Measurements from ENCODE around the gene RBP3. TPM values are rescaled to one million over a fixed set of nuclear protein-coding genes. Genes with fewer than 3 reads are reported as not detected.

The RBP3 gene
- not detected for total RNA-seq

DNA sequence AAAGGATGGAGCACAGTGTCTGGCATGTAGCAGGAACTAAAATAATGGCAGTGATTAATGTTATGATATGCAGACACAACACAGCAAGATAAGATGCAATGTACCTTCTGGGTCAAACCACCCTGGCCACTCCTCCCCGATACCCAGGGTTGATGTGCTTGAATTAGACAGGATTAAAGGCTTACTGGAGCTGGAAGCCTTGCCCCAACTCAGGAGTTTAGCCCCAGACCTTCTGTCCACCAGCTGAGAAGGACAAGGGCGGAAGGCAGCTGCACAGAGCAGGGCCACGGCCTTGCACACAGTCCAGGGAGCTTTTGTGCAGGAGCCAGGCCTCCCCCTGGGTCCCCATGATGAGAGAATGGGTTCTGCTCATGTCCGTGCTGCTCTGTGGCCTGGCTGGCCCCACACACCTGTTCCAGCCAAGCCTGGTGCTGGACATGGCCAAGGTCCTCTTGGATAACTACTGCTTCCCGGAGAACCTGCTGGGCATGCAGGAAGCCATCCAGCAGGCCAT lies at the start of gene RBP3:
Gene RBP3 (plus strand): TSS at position 226 of the 514 bp plus-strand sequence. CDS start 122 bp downstream, at position 348.
- TF ChIP-seq, protein P1, sequence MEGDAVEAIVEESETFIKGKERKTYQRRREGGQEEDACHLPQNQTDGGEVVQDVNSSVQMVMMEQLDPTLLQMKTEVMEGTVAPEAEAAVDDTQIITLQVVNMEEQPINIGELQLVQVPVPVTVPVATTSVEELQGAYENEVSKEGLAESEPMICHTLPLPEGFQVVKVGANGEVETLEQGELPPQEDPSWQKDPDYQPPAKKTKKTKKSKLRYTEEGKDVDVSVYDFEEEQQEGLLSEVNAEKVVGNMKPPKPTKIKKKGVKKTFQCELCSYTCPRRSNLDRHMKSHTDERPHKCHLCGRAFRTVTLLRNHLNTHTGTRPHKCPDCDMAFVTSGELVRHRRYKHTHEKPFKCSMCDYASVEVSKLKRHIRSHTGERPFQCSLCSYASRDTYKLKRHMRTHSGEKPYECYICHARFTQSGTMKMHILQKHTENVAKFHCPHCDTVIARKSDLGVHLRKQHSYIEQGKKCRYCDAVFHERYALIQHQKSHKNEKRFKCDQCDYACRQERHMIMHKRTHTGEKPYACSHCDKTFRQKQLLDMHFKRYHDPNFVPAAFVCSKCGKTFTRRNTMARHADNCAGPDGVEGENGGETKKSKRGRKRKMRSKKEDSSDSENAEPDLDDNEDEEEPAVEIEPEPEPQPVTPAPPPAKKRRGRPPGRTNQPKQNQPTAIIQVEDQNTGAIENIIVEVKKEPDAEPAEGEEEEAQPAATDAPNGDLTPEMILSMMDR (IDR thresholded peaks at IDR 0.05; ENCODE audit: low read depth): no peak

DNA sequence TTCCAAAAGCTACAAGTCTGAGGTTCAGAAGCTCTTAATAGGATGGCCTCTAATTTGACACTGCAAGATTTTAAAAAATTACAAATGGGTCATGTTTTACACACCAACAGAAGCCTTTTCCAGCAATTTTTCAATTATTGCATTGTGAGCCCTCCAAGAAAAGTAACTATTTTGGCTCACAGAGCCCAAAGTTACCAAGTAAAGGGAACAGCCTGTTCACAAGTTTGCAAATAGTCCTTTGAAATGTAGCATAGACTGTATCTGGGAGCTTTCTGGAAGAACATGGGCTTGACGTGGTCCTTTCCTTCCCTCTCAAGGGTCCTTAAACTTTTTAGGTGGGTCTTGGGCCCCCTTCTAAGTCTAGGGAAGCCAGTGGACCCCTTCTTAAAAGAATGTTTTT lies 49.4 kb upstream of the RBP3 start:
- TF ChIP-seq, protein P1 (IDR thresholded peaks at IDR 0.05; ENCODE audit: low read depth): no peak

DNA sequence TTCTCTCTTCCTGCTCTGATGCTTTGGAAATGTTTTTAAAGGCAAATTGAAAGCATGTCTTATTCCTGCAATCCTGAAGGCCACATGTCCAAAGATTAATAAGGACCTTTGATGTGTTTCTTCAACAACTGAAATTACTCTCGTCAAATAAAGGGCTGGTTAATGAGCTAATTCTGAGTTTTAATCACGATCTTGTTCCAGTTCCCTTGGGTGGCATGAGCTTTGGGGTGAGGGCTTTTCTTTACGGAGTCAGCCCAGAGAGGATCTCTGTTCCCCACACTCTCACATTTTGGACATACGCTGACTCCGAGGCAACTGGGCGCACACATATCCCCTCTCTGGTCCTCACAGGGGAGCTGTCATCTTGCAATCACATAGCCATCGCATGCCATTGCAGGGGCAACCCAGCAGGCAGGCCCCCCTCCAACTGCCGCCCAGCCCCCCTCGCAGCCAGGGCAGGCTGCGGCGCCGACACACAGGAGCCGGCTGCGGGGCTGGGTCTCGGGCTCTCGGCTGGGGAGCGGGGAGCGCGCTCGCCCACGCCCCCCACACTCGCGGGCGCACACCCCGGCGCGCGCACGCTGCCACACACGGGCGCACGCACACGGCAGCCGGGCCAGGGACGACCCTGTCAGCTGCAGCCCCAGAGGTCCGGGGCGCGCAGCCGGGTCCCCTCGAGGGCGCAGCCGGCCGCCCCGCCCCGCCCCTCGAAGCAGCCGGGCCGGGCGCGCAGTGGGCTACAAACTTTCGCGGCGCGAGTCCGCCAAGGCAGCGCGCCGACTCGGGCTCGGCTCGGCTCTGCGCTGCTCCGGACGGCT lies 48.3 kb upstream of the RBP3 start, which contains the start of gene GDF10:
Gene GDF10 (plus strand): TSS at position 587 of the 818 bp plus-strand sequence. CDS start 455 bp downstream, outside the sequence.
- TF ChIP-seq, protein P1 (IDR thresholded peaks at IDR 0.05; ENCODE audit: low read depth): no peak

DNA sequence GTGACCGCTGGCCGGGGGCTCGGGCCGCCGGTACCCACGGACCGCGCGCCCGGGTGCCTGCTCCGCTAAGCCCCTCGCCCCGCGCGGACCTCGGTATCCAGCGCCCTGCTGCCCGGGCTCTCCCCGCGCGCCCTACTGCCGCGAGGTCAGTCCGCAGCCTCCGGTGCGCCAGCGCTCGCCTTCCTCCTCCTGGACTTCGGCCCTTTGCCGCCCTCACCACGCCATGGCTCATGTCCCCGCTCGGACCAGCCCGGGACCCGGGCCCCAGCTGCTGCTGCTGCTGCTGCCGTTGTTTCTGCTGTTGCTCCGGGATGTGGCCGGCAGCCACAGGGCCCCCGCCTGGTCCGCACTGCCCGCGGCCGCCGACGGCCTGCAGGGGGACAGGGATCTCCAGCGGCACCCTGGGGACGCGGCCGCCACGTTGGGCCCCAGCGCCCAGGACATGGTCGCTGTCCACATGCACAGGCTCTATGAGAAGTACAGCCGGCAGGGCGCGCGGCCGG lies 47.7 kb upstream of the RBP3 start:
- TF ChIP-seq, protein P1 (IDR thresholded peaks at IDR 0.05; ENCODE audit: low read depth): no peak

DNA sequence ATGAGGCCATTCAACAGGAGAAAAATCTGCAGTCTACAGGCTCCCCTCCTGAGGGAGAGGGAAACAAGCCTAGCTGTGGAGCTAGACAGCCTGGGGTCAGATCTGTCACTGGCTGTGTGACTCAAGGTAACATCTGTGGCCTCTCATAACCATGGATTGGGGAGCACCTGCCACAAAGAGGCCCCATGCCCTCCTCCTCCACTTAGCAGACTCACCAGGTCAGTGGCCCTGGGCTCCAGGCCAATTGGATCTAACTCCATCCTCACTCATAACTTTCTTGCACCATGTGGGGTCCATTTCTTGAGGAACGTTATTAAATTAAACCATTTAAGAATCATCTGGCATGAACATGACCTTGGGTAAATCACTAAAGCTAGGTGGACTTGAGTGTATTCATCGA lies 46.3 kb upstream of the RBP3 start:
- TF ChIP-seq, protein P1 (IDR thresholded peaks at IDR 0.05; ENCODE audit: low read depth): no peak

DNA sequence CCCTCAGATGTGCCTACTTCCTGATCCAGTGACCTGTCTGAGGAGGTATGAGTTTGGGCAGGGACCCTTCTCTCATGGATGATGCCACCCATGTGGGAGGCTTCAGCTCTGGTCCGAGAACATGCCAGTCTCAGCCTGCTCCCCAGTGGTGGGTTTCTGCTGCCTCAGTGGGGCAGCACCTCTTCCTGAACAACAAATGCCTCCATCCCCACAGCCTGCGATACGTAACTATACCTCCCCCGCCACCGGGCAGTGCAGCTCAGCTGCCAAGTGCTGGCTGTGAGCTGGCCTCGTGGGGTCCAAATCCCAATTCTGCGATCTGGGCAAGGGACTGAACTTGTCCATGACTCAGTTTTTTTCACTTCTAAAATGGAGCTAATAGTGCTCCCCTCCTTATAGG lies 45.1 kb upstream of the RBP3 start:
- TF ChIP-seq, protein P1 (IDR thresholded peaks at IDR 0.05; ENCODE audit: low read depth): no peak

DNA sequence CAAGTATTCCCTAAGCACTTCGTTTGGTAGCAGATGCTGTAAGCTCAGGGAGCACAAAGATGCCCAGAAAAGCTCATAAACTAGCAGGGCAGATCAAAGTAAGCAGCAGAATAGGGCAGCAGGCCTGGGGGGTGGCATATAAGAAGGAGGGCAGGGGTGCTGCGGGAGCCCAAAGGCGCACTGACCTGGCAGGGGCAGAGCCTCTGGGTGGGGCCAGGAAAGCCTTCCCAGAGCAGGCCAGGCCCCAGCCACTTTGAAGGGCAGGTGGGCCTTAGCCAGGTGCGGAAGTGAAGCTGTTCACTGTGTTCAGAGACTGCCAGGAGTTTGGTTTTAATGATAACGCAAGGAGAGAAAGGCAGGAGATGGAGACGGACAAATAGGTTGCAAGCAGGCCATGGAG lies 44.3 kb upstream of the RBP3 start:
- TF ChIP-seq, protein P1 (IDR thresholded peaks at IDR 0.05; ENCODE audit: low read depth): no peak

Data from subcutaneous adipose tissue (tissue), 4 donors.